RWPE2 (cell line): ENCODE data around the gene TMEM138.

Experiments used
- ATAC-seq: fragments of 200-7000 bp; cut with Tn5 transposase; 3 replicates; pipeline ENCODE4 v1.9.1; 2021; ENCODE audit warnings: low read depth
- DNase-seq: peaks from one replicate; pipeline ENCODE4 v3.0.0-alpha.2; 2020; ENCODE audit warnings: low spot score
- H3K27ac ChIP-seq: fragments of 450-650 bp; 2 replicates; pipeline ENCODE4 v1.5.1; 2017; ENCODE audit warnings: mild to moderate bottlenecking; ENCODE audit not compliant: poor library complexity, severe bottlenecking
- H3K27me3 ChIP-seq: fragments of 250-450 bp; sonication (Bioruptor Pico); 2 replicates; pipeline ENCODE4 v1.5.1; 2021; ENCODE audit warnings: mild to moderate bottlenecking, moderate library complexity; ENCODE audit not compliant: insufficient read depth, poor library complexity, severe bottlenecking
- H3K36me3 ChIP-seq: fragments of 250-450 bp; sonication (Bioruptor Pico); 2 replicates; pipeline ENCODE4 v1.5.1; 2020; ENCODE audit warnings: low read depth, mild to moderate bottlenecking, moderate library complexity
- H3K4me1 ChIP-seq: fragments of 250-450 bp; sonication (Bioruptor Pico); 2 replicates; pipeline ENCODE4 v1.5.1; 2021; ENCODE audit warnings: mild to moderate bottlenecking, moderate library complexity; ENCODE audit not compliant: insufficient read depth, poor library complexity, severe bottlenecking
- H3K4me3 ChIP-seq: fragments of 250-450 bp; sonication (Bioruptor Pico); 2 replicates; pipeline ENCODE4 v1.5.1; 2021; ENCODE audit warnings: mild to moderate bottlenecking, moderate library complexity; ENCODE audit not compliant: severe bottlenecking
- H3K9me3 ChIP-seq: fragments of 250-450 bp; sonication (Bioruptor Pico); 2 replicates; pipeline ENCODE4 v1.5.1; 2021; ENCODE audit warnings: mild to moderate bottlenecking, moderate library complexity; ENCODE audit not compliant: severe bottlenecking
- TF ChIP-seq, protein P1 (sequence below): fragments of 450-650 bp; IDR thresholded peaks from one replicate; pipeline ENCODE4 v1.5.1; 2017; ENCODE audit warnings: mild to moderate bottlenecking, moderate library complexity; ENCODE audit not compliant: poor library complexity, severe bottlenecking

TMEM138 gene

DNA sequence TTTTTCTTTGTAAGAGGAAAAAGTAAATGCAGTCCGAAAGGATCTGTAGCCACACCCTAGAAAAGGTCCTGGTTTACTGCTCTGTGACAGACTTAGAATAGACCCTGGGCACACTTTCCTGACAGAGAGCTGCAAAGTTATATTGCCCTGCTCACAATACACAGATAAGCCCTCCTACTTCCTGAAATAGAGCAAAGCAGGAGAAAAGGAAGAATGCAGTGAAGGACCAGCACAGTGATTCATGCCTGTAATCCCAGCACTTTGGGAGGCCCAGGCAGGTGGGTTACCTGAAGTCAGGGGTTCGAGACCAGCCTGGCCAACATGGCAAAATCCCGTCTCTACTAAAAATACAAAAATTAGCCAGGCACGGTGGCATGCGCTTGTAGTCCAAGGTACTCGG is 2.7 kb upstream of the TMEM138 start:
- no peak overlapping the region for H3K27ac ChIP-seq

DNA sequence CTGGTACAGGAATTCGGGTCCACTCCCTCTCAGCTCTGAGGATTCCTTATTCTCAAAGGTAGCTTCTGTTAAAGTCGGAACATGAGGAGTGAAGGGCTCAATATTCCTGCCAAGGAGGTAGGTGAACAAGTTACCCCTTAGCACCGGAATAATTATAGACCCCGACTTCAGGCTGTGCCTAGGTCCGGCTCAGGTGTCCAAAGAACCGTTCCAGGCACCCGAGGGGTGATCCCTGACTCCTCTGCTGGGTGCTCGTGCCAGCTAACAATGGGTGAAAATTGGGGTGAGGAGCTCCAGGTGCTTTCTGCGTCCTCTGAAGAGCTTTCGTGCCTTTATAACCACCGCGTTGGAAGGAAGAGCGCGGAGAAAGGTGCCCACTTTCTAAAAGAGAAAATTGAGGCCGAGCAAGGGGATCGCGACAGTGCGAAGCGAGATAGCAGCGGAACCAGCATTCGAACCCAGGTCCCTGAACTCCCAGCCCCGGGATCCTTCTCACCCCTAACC is 885 bp upstream of the TMEM138 start:
- Histone ChIP-seq H3K9me3 (no peaks in the 10 kb centered on the region), H3K36me3 (peaks cover 28% of the 10 kb centered on the region), H3K4me1 (peaks cover 4% of the 10 kb centered on the region), H3K4me3 (peak overlapping the region; percentile 44), H3K27me3 (no peaks in the 10 kb centered on the region), H3K27ac (peak overlapping the region; percentile 83)
- ATAC-seq: no peak
- no peak for DNase-seq
- TF ChIP-seq, protein P1, sequence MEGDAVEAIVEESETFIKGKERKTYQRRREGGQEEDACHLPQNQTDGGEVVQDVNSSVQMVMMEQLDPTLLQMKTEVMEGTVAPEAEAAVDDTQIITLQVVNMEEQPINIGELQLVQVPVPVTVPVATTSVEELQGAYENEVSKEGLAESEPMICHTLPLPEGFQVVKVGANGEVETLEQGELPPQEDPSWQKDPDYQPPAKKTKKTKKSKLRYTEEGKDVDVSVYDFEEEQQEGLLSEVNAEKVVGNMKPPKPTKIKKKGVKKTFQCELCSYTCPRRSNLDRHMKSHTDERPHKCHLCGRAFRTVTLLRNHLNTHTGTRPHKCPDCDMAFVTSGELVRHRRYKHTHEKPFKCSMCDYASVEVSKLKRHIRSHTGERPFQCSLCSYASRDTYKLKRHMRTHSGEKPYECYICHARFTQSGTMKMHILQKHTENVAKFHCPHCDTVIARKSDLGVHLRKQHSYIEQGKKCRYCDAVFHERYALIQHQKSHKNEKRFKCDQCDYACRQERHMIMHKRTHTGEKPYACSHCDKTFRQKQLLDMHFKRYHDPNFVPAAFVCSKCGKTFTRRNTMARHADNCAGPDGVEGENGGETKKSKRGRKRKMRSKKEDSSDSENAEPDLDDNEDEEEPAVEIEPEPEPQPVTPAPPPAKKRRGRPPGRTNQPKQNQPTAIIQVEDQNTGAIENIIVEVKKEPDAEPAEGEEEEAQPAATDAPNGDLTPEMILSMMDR: no peak

More for the DNA sequence above, 2.7 kb upstream of the TMEM138 start:
- H3K9me3 ChIP-seq: no peaks in the 10 kb centered on the region
- H3K4me1 ChIP-seq: peaks cover 4% of the 10 kb centered on the region
- no peak for DNase-seq
- no peak overlapping the region for H3K4me3 ChIP-seq
- ATAC-seq: no peak
- TF ChIP-seq, protein P1: no peak
- peaks cover 14% of the 10 kb centered on the region for H3K36me3 ChIP-seq
- H3K27me3 ChIP-seq: no peaks in the 10 kb centered on the region

DNA sequence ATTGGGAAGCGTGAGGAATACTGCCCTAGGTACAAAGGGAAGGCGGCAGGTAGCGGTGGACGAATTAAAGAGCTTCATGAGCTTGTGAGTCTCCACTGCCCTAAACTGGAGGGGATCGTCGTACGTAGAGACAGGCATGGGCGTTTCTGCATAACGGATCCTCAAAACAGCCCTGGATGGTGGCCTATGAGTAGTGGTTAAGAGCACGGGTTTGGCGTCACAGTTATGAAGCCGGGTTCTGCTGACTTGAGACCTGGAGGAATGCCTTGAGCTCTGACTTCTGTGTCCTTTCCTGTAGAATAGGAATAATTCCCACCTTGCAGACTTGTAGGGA is 335 bp downstream of the TMEM138 start:
- DNase-seq (no peak), ATAC-seq (peak; percentile 5)
- Histone ChIP-seq H3K4me1 (peaks cover 4% of the 10 kb centered on the region), H3K36me3 (peaks cover 39% of the 10 kb centered on the region), H3K4me3 (peak overlapping the region; percentile 44), H3K27me3 (no peaks in the 10 kb centered on the region), H3K9me3 (no peaks in the 10 kb centered on the region), H3K27ac (peak overlapping the region; percentile 83)
- TF ChIP-seq, protein P1: no peak

DNA sequence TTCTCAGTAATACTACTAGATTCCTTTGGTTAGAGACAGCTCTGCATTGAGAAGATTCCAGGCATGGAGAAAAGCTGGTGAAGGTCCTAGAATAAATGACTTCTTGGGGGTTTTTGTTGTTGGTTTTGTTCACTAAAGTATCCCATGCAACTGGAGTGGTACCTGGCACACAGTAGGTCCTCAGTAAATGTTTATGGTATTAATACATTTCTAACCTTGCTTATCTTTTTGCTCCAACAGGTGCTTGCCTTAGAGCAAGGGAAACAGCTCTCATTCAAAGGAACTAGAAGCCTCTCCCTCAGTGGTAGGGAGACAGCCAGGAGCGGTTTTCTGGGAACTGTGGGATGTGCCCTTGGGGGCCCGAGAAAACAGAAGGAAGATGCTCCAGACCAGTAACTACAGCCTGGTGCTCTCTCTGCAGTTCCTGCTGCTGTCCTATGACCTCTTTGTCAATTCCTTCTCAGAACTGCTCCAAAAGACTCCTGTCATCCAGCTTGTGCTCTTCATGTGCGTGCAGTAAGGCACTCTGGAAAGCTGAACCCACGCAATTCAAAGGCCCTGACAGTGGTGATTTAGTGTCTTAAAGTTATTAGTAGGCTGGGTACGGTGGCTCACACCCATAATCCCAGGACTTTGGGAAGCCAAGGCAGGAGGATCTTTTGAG is 2.0 kb downstream of the TMEM138 start:
- Histone ChIP-seq H3K9me3 (no peaks in the 10 kb centered on the region), H3K36me3 (peaks cover 55% of the 10 kb centered on the region), H3K4me3 (no peak overlapping the region)

More for the DNA sequence above, 2.0 kb downstream of the TMEM138 start:
- Histone ChIP-seq H3K4me1 (peaks cover 9% of the 10 kb centered on the region), H3K27me3 (no peaks in the 10 kb centered on the region), H3K27ac (no peak overlapping the region)
- TF ChIP-seq, protein P1: no peak
- no peak for ATAC-seq
- DNase-seq: no peak
